Right lung (tissue), 10 donors: Measurements from ENCODE around the gene EPSTI1. TPM values are rescaled to one million over a fixed set of nuclear protein-coding genes. Genes with fewer than 3 reads are reported as not detected.
"Not testable (repeated sequence)": the region's sequence is repeated elsewhere in the genome, so short reads cannot be mapped to it uniquely, and the experiment has no call there.

Experiments used
- DNase-seq, 2 donors: peaks; one replicate each; pipeline ENCODE4 v3.0.0-alpha.2; 2013
- long read RNA-seq, 8 donors: transcript quantifications; one replicate each; lab custom pipeline, GENCODE V29; 2026
- polyA plus RNA-seq, 5 donors: library from polyadenylated mRNA; unstranded; fragments of 120-200 nt; gene quantifications; one replicate each; pipeline versions ENCODE4 v1.2.1 to v1.2.3, GENCODE V29; 2013; ENCODE audit warnings: inconsistent platforms in 1 of 5, low replicate concordance in 1 of 5; ENCODE audit not compliant: insufficient read length in 5 of 5, insufficient read depth in 1 of 5

Gene EPSTI1
- 10 to 100 TPM; 10.8 to 15.8 (median 12.9) TPM for polyA plus RNA-seq
- long read RNA-seq, donor 1, partial matches to known transcripts: 0 of 5 reads
- long read RNA-seq, donor 1, other reads (novel, unspliced or antisense): 0 of 5 reads
- long read RNA-seq, donor 2, partial matches to known transcripts: 0 of 4 reads
- long read RNA-seq, donor 2, other reads (novel, unspliced or antisense): 0 of 4 reads
- long read RNA-seq, donor 3, partial matches to known transcripts: 0 of 4 reads
- long read RNA-seq, donor 3, other reads (novel, unspliced or antisense): 0 of 4 reads
- long read RNA-seq, donor 4, partial matches to known transcripts: 0 of 1 reads
- long read RNA-seq, donor 4, other reads (novel, unspliced or antisense): 0 of 1 reads
- long read RNA-seq, donor 5, partial matches to known transcripts: 0 of 2 reads
- long read RNA-seq, donor 5, other reads (novel, unspliced or antisense): 0 of 2 reads
- long read RNA-seq, donor 6, transcript EPSTI1-201 (11 exons, 3,114 nt): major isoform, 5 of 7 reads
- long read RNA-seq, donor 6, partial matches to known transcripts: 0 of 7 reads
- long read RNA-seq, donor 6, other reads (novel, unspliced or antisense): 0 of 7 reads
- long read RNA-seq, donor 7, partial matches to known transcripts: 0 of 2 reads
- long read RNA-seq, donor 7, other reads (novel, unspliced or antisense): 0 of 2 reads
- long read RNA-seq, donor 8: 0 reads

GRCh38 chr13:42991898-42992763, at the start of gene EPSTI1:
EPSTI1 (minus strand) TSS chr13:42992241; CDS start chr13:42992165, 76 bp downstream.
- DNase-seq: peak; percentile 76 to 77

DNA sequence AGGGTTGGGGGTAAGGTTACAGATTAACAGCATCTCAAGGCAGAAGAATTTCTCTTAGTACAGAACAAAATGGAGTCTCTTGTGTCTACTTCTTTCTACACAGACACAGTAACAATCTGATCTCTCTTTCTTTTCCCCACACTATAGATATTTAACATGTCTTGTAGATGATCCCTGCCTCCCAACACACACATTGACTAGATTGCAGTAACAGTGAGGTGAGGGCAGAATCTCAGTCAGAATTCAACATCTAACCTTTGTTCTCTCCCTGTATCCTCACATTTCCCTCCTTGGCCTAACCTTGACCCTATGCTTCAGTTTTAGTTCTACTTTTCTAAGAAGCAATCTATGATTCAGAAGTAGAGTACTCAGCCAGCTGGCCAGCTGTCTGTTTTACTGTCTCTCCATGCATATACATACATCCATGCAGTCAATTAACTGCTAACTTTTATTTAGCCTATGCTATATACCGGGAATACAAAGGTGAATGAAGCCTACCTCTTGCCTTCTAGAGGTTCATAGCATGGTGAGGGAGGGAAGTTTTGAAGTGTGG, 49.4 kb upstream of the EPSTI1 start:
- no peak for DNase-seq

DNA sequence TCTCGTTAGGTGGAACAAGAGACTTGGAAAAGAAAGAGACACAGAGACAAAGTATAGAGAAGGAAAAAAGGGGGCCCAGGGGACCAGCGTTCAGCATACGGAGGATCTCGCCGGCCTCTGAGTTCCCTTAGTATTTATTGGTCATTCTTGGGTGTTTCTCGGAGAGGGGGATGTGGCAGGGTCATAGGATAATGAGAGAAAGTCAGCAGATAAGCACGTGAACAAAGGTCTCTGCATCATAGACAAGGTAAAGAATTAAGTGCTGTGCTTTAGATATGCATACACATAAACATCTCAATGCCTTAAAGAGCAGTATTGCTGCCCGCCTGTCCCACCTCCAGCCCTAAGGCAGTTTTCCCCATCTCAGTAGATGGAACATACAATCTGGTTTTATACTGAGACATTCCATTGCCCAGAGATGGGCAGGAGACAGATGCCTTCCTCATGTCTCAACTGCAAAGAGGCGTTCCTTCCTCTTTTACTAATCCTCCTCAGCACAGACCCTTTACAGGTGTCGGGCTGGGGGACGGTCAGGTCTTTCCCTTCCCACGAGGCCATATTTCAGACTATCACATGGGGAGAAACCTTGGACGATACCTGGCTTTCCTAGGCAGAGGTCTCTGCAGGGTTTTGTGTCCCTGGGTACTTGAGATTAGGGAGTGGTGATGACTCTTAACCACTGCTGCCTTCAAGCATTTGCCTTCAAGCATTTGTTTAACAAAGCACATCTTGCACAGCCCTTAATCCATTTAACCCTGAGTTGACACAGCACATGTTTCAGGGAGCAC, 48.7 kb upstream of the EPSTI1 start:
- not testable (repeated sequence) for DNase-seq

DNA sequence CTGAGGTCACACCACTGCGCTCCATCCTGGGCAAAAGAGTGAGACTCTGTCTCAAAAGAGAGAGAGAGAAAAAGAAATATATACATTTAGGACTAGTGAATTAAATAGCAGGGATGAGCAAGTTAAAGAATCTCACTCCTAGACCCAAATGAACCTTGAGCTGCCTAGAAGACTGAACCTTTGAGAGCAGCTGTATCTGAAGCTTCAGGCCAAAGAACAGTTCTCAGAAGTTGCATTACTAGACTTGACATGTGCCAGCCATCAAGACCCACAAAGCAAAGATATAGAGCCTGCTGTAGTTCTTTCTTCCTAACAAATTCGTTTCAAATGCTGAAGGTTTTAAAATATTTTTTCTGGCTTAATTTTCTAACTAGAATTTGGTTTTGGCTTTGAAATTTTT, 47.9 kb upstream of the EPSTI1 start:
- DNase-seq: no peak

GRCh38 chr13:43036351-43037250, 44.6 kb upstream of the EPSTI1 start:
- DNase-seq: no peak

DNA sequence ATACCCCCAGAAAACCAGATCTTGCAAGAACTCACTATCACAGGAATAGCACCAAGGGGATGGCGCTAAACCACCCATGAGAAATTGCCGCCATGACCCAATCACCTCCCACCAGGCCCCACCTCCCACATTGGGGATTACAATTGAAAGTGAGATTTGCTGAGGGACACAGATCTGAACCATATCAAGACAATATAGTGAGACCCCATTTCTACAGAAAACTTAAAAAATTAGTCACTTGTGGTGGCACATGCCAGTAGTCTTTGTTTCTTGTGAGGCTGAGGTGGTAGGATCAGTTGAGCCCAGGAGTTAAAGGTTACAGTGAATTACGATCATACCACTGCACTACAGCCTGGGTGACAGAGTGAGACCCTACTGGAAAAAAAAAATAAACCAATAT, 41.0 kb upstream of the EPSTI1 start:
- DNase-seq: no peak

- no peak for DNase-seq
Observed at GRCh38 chr13:43031881-43032280, 39.8 kb upstream of the EPSTI1 start.

DNA sequence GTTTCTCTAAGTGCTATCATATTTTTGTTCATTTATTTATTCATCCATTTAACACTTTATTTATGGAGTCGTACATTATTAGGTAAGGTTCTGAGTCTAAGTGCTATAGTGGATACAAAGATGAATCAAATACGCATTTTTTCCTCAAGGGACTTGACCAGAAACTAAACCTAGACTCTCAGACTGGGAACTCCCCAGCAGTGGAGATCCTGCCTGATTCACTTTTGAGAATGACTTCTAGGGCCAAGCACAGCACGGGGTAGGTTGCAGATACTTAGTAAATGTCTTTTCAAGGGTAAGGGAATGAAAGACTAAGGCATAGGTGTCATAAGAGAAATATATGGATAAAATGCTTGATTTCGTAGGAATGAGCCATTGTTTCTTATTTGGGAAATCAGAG, 38.5 kb upstream of the EPSTI1 start:
- no peak for DNase-seq

DNA sequence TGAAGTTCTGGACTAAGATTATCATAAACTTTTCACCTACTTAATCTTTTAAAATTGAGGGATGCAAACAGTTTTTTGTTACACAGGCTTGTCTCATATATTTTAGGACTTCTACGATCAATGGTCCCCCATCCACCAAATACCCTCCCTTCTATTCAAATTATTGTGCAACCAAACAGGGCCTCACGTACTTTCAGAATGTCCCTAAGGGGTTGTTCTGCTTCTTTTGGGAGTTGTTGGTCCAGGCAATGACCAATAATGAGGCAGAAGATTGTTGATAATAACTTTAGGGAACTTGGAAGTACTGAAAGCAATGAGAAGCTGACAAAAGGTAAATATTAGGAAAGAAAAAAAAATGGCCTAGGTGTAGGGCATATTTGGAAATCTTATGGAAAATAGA, 34.2 kb upstream of the EPSTI1 start:
- no peak for DNase-seq

DNA sequence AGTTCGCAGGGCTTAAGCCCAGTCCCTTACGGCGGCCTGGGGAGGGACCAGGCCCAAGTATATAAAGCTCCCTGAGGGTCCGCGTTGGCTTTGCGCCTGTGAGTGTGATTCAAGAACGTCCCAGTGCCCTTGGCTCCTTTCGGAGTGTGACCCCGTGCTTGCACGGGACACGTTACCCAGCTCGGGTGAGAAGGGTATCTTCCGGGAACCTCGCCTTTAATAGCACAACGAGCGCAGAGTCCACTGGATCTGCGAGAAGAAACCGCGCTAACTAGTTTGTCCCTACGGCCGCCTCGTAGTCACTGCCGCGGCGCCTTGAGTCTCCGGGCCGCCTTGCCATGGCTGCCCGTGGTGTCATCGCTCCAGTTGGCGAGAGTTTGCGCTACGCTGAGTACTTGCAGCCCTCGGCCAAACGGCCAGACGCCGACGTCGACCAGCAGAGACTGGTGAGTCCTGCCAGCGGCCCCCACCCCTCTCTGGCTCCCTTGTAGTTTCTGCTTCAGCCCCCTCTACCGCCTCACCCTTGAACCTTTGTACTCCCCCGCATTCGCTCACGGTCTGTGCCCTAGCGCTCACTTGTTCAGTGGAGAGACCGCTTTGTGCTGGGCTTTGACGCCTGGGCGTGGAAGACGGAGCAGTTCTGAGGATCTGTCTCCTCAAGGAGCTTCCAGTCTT, 31.4 kb upstream of the EPSTI1 start, which contains the start of gene DNAJC15:
Gene DNAJC15 (plus strand): TSS at position 298 of the 675 bp plus-strand sequence. CDS start 41 bp downstream, at position 339.
- DNase-seq: peak; percentile 85 to 92

- no peak for DNase-seq
Observed at GRCh38 chr13:43022934-43023288, 30.9 kb upstream of the EPSTI1 start.

DNA sequence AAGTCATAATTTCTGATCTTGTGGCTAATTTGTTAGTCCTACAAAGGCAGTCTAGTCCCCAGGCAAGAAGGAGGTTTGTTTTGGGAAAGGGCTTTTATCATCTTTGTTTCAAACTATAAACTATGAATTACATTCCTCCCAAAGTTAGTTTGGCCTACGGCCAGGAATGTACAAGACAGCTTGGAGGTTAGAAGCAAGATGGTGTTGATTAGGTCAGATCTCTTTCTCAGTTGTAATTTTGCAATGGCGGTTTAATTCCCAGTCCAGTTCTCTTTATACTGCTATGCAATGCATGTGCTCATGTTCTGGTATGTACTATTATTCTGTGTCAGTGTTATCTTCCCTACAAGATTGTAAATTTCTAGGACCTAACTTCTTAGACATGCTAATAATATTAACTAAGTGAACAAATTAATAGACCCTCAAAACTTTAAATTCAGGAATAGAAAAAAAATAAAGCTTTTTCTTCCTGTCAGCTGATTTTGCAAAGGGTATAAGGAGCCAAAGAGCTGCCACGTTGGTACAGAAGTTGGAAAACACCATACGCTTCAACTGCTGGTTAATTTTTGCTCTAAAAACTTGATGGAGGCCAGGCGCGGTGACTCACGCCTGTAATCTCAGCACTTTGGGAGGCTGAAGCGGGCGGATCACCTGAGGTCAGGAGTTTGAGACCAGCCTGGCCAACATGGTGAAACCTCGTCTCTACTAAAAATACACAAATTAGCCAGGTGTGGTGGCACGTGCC, 30.1 kb upstream of the EPSTI1 start:
- DNase-seq: no peak

- no peak for DNase-seq
Observed at GRCh38 chr13:43020794-43021193, 28.8 kb upstream of the EPSTI1 start.

GRCh38 chr13:43019811-43020210, 27.8 kb upstream of the EPSTI1 start:
- no peak for DNase-seq

GRCh38 chr13:43016226-43016625, 24.2 kb upstream of the EPSTI1 start:
- DNase-seq: no peak

DNA sequence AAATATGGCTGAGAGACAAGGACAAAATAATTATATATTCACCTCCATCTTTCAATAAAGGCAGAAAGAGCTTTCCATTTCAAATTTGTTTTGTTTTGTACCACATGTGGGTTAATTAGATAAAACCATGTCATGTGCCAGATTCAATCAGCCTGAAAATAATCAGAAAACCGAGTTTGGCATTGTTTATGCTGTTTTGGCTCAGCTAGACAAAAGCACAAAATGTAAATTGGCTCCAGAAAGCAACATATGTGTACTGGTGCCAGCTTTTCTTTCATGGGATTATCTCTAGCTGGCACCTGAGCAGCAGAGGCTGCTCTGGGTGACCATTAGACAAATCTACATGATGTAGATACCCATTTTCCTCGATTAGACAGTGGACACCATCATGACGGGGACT, 22.1 kb upstream of the EPSTI1 start:
- DNase-seq: no peak

DNA sequence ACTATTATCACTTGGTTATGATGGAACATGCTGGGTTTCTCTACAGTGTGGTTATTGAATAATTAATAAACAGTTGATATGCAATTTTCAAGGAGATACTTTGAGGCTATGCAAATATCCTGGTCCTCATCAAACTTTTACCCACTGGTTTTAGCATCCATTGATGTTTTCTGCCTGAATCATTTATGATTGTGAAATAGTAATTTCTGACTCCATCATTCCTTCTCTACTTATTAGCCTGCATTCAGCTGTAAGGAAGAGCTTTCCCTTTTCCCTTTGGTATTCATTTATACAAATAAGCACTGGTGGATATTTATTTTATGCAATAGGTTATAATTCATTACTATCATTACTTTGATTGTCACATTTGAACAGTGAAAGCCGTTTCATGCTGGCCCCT, 17.5 kb upstream of the EPSTI1 start:
- no peak for DNase-seq

DNA sequence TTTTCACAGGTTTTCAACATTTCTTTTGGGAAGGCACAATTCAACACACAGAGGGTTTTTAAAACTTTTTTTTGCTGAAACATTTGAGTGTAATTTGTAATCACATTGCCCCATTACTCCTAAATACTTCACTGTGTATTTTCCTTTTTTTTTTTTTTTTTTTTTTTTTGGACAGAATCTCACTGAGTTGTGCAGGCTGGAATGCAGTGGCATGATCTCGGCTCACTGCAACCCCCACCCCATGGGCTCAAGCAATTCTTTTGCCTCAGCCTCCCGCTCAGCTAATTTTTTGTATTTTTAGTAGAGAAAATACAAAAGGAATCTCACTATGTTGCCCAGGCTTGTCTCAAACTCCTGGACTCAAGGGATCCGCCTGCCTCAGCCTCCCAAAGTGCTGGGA, 16.6 kb upstream of the EPSTI1 start:
- no peak for DNase-seq
